SK-N-MC (cell line): ENCODE measurements around the gene DLGAP3.

Experiments
- EZH2 ChIP-seq: fragments of 200-600 bp; sonication (generic); IDR thresholded peaks from one replicate; pipeline ENCODE4 v1.6.1; 2017; ENCODE audit warnings: antibody characterized with exemption
- POLR2AphosphoS5 ChIP-seq: IDR thresholded peaks from 2 replicates; pipeline ENCODE4 v1.6.1; 2012; ENCODE audit warnings: mild to moderate bottlenecking, low read depth, low read length, borderline replicate concordance

GRCh38 chr1:34843392-34844251 lies 85.8 kb downstream of the DLGAP3 start:
- TF ChIP-seq EZH2 (no peak), POLR2AphosphoS5 (no peak)
